HCT116 (cell line): ENCODE results near the gene TDRD7. TPM values are rescaled to one million over a fixed set of nuclear protein-coding genes. Genes with fewer than 3 reads are reported as not detected.

Source experiments
- ATAC-seq: fragments of 200-7000 bp; cut with Tn5 transposase; 2 replicates; pipeline ENCODE4 v1.9.1; 2020; ENCODE audit warnings: mild to moderate bottlenecking, moderate library complexity
- BruUV-seq: library from RNA; stranded (reverse); fragments of 400-500 nt; replicated peaks from 2 replicates; lab custom pipeline; 2021; lab: Mats Ljungman, UMichigan
- CTCF ChIA-PET: fragments of 300-600 bp; sonication (Branson Sonifier 250); formaldehyde crosslinking; loops from one replicate; lab custom pipeline; 2021; ENCODE audit warnings: antibody characterized with exemption; lab: Charles Lee
- POLR2A ChIA-PET: fragments of 300-600, 350-600 bp; sonication (Branson Sonifier 250); formaldehyde crosslinking; loops from one replicate; lab custom pipeline; 2021; ENCODE audit warnings: antibody characterized with exemption; lab: Charles Lee
- RAD21 ChIA-PET, 2 experiments: fragments of 300-600 bp; sonication (Branson Sonifier 250); formaldehyde crosslinking; loops; one replicate each; lab custom pipeline; 2023; ENCODE audit warnings: low total read pairs in 2 of 2; ENCODE audit not compliant: uncharacterized antibody in 2 of 2, unreplicated experiment in 2 of 2, low non-redundant PET in 1 of 2; lab: Charles Lee
- DNase-seq: peaks from one replicate; pipeline ENCODE4 v3.0.0-alpha.2; 2010; ENCODE audit warnings: low read depth, low spot score
- H2AFZ ChIP-seq: fragments of 200-600 bp; shearing (Covaris generic), sonication (generic); 2 replicates; pipeline ENCODE4 v1.6.1; 2017; ENCODE audit warnings: low read depth, mixed run types, mixed read lengths, antibody characterized with exemption, low read length; ENCODE audit not compliant: poor library complexity, severe bottlenecking
- H3K27ac ChIP-seq: 2 replicates; pipeline ENCODE4 v1.5.1; 2012; ENCODE audit warnings: low read depth, low read length
- H3K27me3 ChIP-seq: fragments of 200-600 bp; sonication (generic); 2 replicates; pipeline ENCODE4 v1.6.1; 2016; ENCODE audit warnings: mixed run types, low read length, mixed read lengths; ENCODE audit not compliant: insufficient read depth
- H3K36me3 ChIP-seq, 2 experiments: fragments of 200-500 bp in 1 of 2; fragments of 200-600 bp in 1 of 2; sonication (Bioruptor generic) in 1 of 2; sonication (generic) in 1 of 2; 2 replicates each; pipeline versions ENCODE4 v1.5.1 to v1.6.1; 2014 to 2016; ENCODE audit warnings: low read length in 2 of 2, inconsistent platforms in 1 of 2, mixed read lengths in 1 of 2, mixed run types in 1 of 2; ENCODE audit not compliant: insufficient read depth in 2 of 2, control insufficient read depth in 1 of 2
- H3K4me1 ChIP-seq, 2 experiments: fragments of 200-600 bp in 1 of 2; sonication (generic) in 1 of 2; 2 replicates each; pipeline versions ENCODE4 v1.5.1 to v1.6.1; 2012 to 2017; ENCODE audit warnings: low read length in 2 of 2, inconsistent platforms in 1 of 2, mild to moderate bottlenecking in 1 of 2, mixed read lengths in 1 of 2, mixed run types in 1 of 2, moderate library complexity in 1 of 2; ENCODE audit not compliant: insufficient read depth in 2 of 2, control insufficient read depth in 1 of 2
- H3K4me2 ChIP-seq: fragments of 200-600 bp; sonication (generic); 2 replicates; pipeline ENCODE4 v1.6.1; 2017; ENCODE audit warnings: mixed run types, low read length, mixed read lengths
- H3K4me3 ChIP-seq, 2 experiments: fragments of 200-600 bp in 1 of 2; sonication (generic) in 1 of 2; replicated peaks in 1 of 2; 2 replicates each; pipeline ENCODE4 v1.5.1; 2011 to 2016; ENCODE audit warnings: low read length in 2 of 2, control low read depth in 1 of 2, low read depth in 1 of 2, mild to moderate bottlenecking in 1 of 2, mixed read lengths in 1 of 2, mixed run types in 1 of 2
- H3K79me2 ChIP-seq: fragments of 200-600 bp; sonication (generic); 2 replicates; pipeline ENCODE4 v1.6.1; 2017; ENCODE audit warnings: mild to moderate bottlenecking, mixed run types, low read length, moderate library complexity, mixed read lengths; ENCODE audit not compliant: insufficient read depth
- H3K9ac ChIP-seq: fragments of 200-600 bp; sonication (generic); 2 replicates; pipeline ENCODE4 v1.6.1; 2016; ENCODE audit warnings: low read length, mixed read lengths
- H3K9me2 ChIP-seq: fragments of 200-600 bp; sonication (generic), shearing (Covaris generic); 2 replicates; pipeline ENCODE4 v1.6.1; 2017; ENCODE audit warnings: mixed run types, mild to moderate bottlenecking, moderate library complexity; ENCODE audit not compliant: insufficient read depth
- H3K9me3 ChIP-seq, 2 experiments: fragments of 200-500 bp in 1 of 2; fragments of 200-600 bp in 1 of 2; sonication (Bioruptor generic) in 1 of 2; sonication (generic) in 1 of 2; 2 replicates each; pipeline ENCODE4 v1.6.1; 2014 to 2017; ENCODE audit warnings: low read length in 2 of 2, mixed read lengths in 2 of 2, inconsistent platforms in 1 of 2, low read depth in 1 of 2, mild to moderate bottlenecking in 1 of 2, mixed run types in 1 of 2, moderate library complexity in 1 of 2; ENCODE audit not compliant: control insufficient read depth in 1 of 2, insufficient read depth in 1 of 2
- H4K20me1 ChIP-seq: fragments of 200-600 bp; sonication (generic), shearing (Covaris generic); 2 replicates; pipeline ENCODE4 v1.6.1; 2017; ENCODE audit warnings: mixed run types, mild to moderate bottlenecking, moderate library complexity; ENCODE audit not compliant: insufficient read depth
- CBX3 ChIP-seq: IDR thresholded peaks from 2 replicates; pipeline ENCODE4 v1.6.1; 2012; ENCODE audit warnings: low read depth
- CEBPB ChIP-seq: IDR thresholded peaks from 2 replicates; pipeline ENCODE4 v1.6.1; 2012; ENCODE audit warnings: low read depth
- EGR1 ChIP-seq: IDR thresholded peaks from 2 replicates; pipeline ENCODE4 v1.6.1; 2012; ENCODE audit warnings: low read depth
- ELF1 ChIP-seq: IDR thresholded peaks from 2 replicates; pipeline ENCODE4 v1.6.1; 2012; ENCODE audit warnings: low read depth, borderline replicate concordance
- EZH2 ChIP-seq: fragments of 200-600 bp; sonication (generic); IDR thresholded peaks from 2 replicates; pipeline ENCODE4 v1.6.1; 2017; ENCODE audit warnings: antibody characterized with exemption, mixed run types
- FOSL1 ChIP-seq: IDR thresholded peaks from 2 replicates; pipeline ENCODE4 v1.6.1; 2012; ENCODE audit warnings: low read depth
- JUND ChIP-seq: IDR thresholded peaks from 2 replicates; pipeline ENCODE4 v1.6.1; 2012
- POLR2A ChIP-seq: IDR thresholded peaks from 2 replicates; pipeline ENCODE4 v1.7.0; 2011; ENCODE audit warnings: borderline replicate concordance; ENCODE audit not compliant: insufficient read depth, insufficient read length; ENCODE audit errors: extremely low read depth
- POLR2AphosphoS5 ChIP-seq: IDR thresholded peaks from 2 replicates; pipeline ENCODE4 v1.6.1; 2011; ENCODE audit warnings: mild to moderate bottlenecking, low read depth, low read length, moderate library complexity
- REST ChIP-seq: IDR thresholded peaks from 2 replicates; pipeline ENCODE4 v1.6.1; 2012; ENCODE audit warnings: low read depth
- SIN3A ChIP-seq: IDR thresholded peaks from 2 replicates; pipeline ENCODE4 v1.6.1; 2012; ENCODE audit warnings: low read depth
- SP1 ChIP-seq: IDR thresholded peaks from 2 replicates; pipeline ENCODE4 v1.6.1; 2012; ENCODE audit warnings: low read depth
- TCF7L2 ChIP-seq: IDR thresholded peaks from 2 replicates; pipeline ENCODE4 v1.7.0; 2011; ENCODE audit warnings: borderline replicate concordance, inconsistent platforms; ENCODE audit not compliant: insufficient read depth, insufficient read length; ENCODE audit errors: extremely low read depth
- YY1 ChIP-seq: IDR thresholded peaks from 2 replicates; pipeline ENCODE4 v1.6.1; 2011; ENCODE audit warnings: low read length, low read depth, moderate library complexity, mild to moderate bottlenecking; ENCODE audit not compliant: insufficient replicate concordance; ENCODE audit errors: extremely low read depth
- ZFX ChIP-seq: fragments of 450-650 bp; IDR thresholded peaks from 2 replicates; pipeline ENCODE4 v1.6.1; 2017
- ZNF274 ChIP-seq: fragments of 200-500 bp; sonication (Bioruptor generic); IDR thresholded peaks from 2 replicates; pipeline ENCODE4 v1.6.1; 2014; ENCODE audit warnings: mild to moderate bottlenecking, low read depth, low read length, inconsistent platforms
- intact Hi-C: fragments of 100-400 bp; cut with micrococcal nuclease; formaldehyde crosslinking; loops from 2 replicates; pipeline ENCODE4 v1.10.0; 2022
- total RNA-seq: library from RNA; stranded (reverse); gene quantifications from one replicate; pipeline ENCODE4 v1.2.1, GENCODE V29; 2021; ENCODE audit not compliant: unreplicated experiment
- TF ChIP-seq, protein P1 (sequence below): IDR thresholded peaks from 2 replicates; pipeline ENCODE4 v1.6.1; 2012
- TF ChIP-seq, protein P2 (sequence below), 3 experiments: fragments of 200-600 bp in 1 of 3; sonication (generic) in 1 of 3; IDR thresholded peaks in 2 of 3; conservative IDR thresholded peaks in 1 of 3; 2 replicates each; pipeline ENCODE4 v1.5.1; 2012 to 2017; ENCODE audit warnings: low read depth in 2 of 3, low read length in 2 of 3, antibody characterized with exemption in 1 of 3, borderline replicate concordance in 1 of 3, control low read depth in 1 of 3, mild to moderate bottlenecking in 1 of 3, mixed read lengths in 1 of 3, mixed run types in 1 of 3, moderate library complexity in 1 of 3; ENCODE audit not compliant: insufficient read depth in 1 of 3
- TF ChIP-seq, protein P3 (sequence below): IDR thresholded peaks from 2 replicates; pipeline ENCODE4 v1.6.1; 2012

TDRD7 gene
- total RNA-seq, 1 experiment from 2014 or later = 8.0 TPM

GRCh38 chr9:97372580-97372979 is 39.3 kb upstream of the TDRD7 start:
- peaks cover 0 to 4% of the 10 kb centered on the region in 2 experiments; a peak in 1 of 4 replicates for H3K36me3 ChIP-seq
- intact Hi-C loops = no loop called here
- BruUV-seq = TSS peak; percentile 18
- H3K4me1 ChIP-seq = no peaks in the 10 kb centered on the region
- H3K27me3 ChIP-seq = no peaks in the 10 kb centered on the region
- DNase-seq = no peak
- H3K9ac ChIP-seq = no peak overlapping the region
- CTCF ChIA-PET = no interaction called here
- no peaks in the 10 kb centered on the region for H4K20me1 ChIP-seq
- POLR2A ChIA-PET = no interaction called here
- no peaks in the 10 kb centered on the region for H3K79me2 ChIP-seq
- TF ChIP-seq REST = no peak
- TF ChIP-seq ZFX = no peak
- TF ChIP-seq CEBPB = no peak
- no peak for TF ChIP-seq YY1
- no peak for TF ChIP-seq JUND
- TF ChIP-seq, protein P1, sequence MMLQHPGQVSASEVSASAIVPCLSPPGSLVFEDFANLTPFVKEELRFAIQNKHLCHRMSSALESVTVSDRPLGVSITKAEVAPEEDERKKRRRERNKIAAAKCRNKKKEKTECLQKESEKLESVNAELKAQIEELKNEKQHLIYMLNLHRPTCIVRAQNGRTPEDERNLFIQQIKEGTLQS = no peak
- TF ChIP-seq POLR2AphosphoS5 = no peak
- TF ChIP-seq, protein P2, sequence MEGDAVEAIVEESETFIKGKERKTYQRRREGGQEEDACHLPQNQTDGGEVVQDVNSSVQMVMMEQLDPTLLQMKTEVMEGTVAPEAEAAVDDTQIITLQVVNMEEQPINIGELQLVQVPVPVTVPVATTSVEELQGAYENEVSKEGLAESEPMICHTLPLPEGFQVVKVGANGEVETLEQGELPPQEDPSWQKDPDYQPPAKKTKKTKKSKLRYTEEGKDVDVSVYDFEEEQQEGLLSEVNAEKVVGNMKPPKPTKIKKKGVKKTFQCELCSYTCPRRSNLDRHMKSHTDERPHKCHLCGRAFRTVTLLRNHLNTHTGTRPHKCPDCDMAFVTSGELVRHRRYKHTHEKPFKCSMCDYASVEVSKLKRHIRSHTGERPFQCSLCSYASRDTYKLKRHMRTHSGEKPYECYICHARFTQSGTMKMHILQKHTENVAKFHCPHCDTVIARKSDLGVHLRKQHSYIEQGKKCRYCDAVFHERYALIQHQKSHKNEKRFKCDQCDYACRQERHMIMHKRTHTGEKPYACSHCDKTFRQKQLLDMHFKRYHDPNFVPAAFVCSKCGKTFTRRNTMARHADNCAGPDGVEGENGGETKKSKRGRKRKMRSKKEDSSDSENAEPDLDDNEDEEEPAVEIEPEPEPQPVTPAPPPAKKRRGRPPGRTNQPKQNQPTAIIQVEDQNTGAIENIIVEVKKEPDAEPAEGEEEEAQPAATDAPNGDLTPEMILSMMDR (IDR thresholded peaks at IDR 0.05 in 2 of 3, conservative IDR thresholded peaks at IDR 0.05 in 1 of 3; ENCODE audit: borderline replicate concordance in 1 of 3, insufficient read depth in 1 of 3, low read depth in 2 of 3, low read length in 2 of 3) = no peak
- no peak for TF ChIP-seq CBX3
- no peak for TF ChIP-seq EZH2
- no peak for TF ChIP-seq EGR1
- TF ChIP-seq FOSL1 = no peak
- no peak for TF ChIP-seq ELF1
- no peak for TF ChIP-seq SP1
- TF ChIP-seq SIN3A = no peak
- no peak for TF ChIP-seq TCF7L2
- no peak for TF ChIP-seq ZNF274
- TF ChIP-seq, protein P3, sequence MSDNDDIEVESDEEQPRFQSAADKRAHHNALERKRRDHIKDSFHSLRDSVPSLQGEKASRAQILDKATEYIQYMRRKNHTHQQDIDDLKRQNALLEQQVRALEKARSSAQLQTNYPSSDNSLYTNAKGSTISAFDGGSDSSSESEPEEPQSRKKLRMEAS = no peak
- TF ChIP-seq POLR2A = no peak
- TF ChIP-seq, all 23 proteins: peak for 0
- ATAC-seq = no peak
- no peak overlapping the region for H3K27ac ChIP-seq
- RAD21 ChIA-PET = no interaction called here
- no peaks in the 10 kb centered on the region for H3K9me2 ChIP-seq
- H3K4me3 ChIP-seq = no peak overlapping the region
- H2AFZ ChIP-seq = no peak overlapping the region
- H3K9me3 ChIP-seq = no peaks in the 10 kb centered on the region
- H3K4me2 ChIP-seq = no peak overlapping the region
